CD4-positive, alpha-beta memory T cell (primary cell): ENCODE measurements around the gene KBTBD2. TPM values are rescaled to one million over a fixed set of nuclear protein-coding genes. Genes with fewer than 3 reads are reported as not detected.

Source experiments
- CTCF ChIA-PET: fragments of 350-600 bp; sonication (Branson Sonifier 250); formaldehyde crosslinking; loops from one replicate; lab custom pipeline; 2021; ENCODE audit warnings: inconsistent platforms; ENCODE audit not compliant: partially characterized antibody; lab: Charles Lee
- POLR2A ChIA-PET: fragments of 350-600 bp; sonication (Branson Sonifier 250); formaldehyde crosslinking; loops from one replicate; lab custom pipeline; 2021; ENCODE audit not compliant: partially characterized antibody; lab: Charles Lee
- DNase-seq, 5 donors: peaks; one replicate each; pipeline versions ENCODE4 v3.0.0 to v3.0.0-alpha.2; 2020 to 2022; ENCODE audit warnings: mixed read lengths in 1 of 5
- H3K27ac ChIP-seq: one replicate; pipeline ENCODE4 v1.7.0; 2013; ENCODE audit warnings: low read depth, low read length
- H3K27me3 ChIP-seq: 2 replicates; pipeline ENCODE4 v1.7.0; 2013; ENCODE audit warnings: mild to moderate bottlenecking, low read length, moderate library complexity; ENCODE audit not compliant: insufficient read depth
- H3K36me3 ChIP-seq: 2 replicates; pipeline ENCODE4 v1.7.0; 2013; ENCODE audit warnings: mild to moderate bottlenecking, low read length, moderate library complexity; ENCODE audit not compliant: insufficient read depth
- H3K4me1 ChIP-seq: 2 replicates; pipeline ENCODE4 v1.7.0; 2013; ENCODE audit warnings: mild to moderate bottlenecking, low read length, moderate library complexity; ENCODE audit not compliant: insufficient read depth
- H3K4me3 ChIP-seq, 2 donors: one replicate each; pipeline ENCODE4 v1.7.0; 2013; ENCODE audit warnings: low read length in 2 of 2, mild to moderate bottlenecking in 1 of 2
- H3K9me3 ChIP-seq, 2 donors: one replicate each; pipeline ENCODE4 v1.7.0; 2013; ENCODE audit warnings: low read length in 2 of 2, control low read depth in 1 of 2; ENCODE audit not compliant: control insufficient read depth in 1 of 2
- H3K27ac Mint-ChIP-seq, 7 donors: one replicate each; pipeline ENCODE4 v1.8.0; 2020 to 2021; ENCODE audit warnings: mixed read lengths in 7 of 7, mild to moderate bottlenecking in 6 of 7, inconsistent platforms in 3 of 7, moderate library complexity in 3 of 7
- H3K27me3 Mint-ChIP-seq, 2 donors: one replicate each; pipeline ENCODE4 v1.8.0; 2020 to 2021; ENCODE audit warnings: mixed read lengths in 2 of 2
- H3K36me3 Mint-ChIP-seq, 2 donors: one replicate each; pipeline ENCODE4 v1.8.0; 2020 to 2021; ENCODE audit warnings: mixed read lengths in 2 of 2, inconsistent platforms in 1 of 2, mild to moderate bottlenecking in 1 of 2
- H3K4me1 Mint-ChIP-seq, 4 donors: one replicate each; pipeline ENCODE4 v1.8.0; 2020 to 2021; ENCODE audit warnings: mixed read lengths in 4 of 4, mild to moderate bottlenecking in 1 of 4
- H3K4me3 Mint-ChIP-seq, 8 donors: one replicate each; pipeline ENCODE4 v1.8.0; 2020 to 2021; ENCODE audit warnings: mixed read lengths in 8 of 8, mild to moderate bottlenecking in 7 of 8, moderate library complexity in 6 of 8, inconsistent platforms in 3 of 8
- H3K9me3 Mint-ChIP-seq, 8 donors: one replicate each; pipeline ENCODE4 v1.8.0; 2020 to 2021; ENCODE audit warnings: mixed read lengths in 8 of 8, mild to moderate bottlenecking in 5 of 8, inconsistent platforms in 3 of 8, moderate library complexity in 1 of 8
- intact Hi-C: fragments of 100-400 bp; cut with micrococcal nuclease; formaldehyde crosslinking; loops from one replicate; pipeline ENCODE4 v1.15.1; 2023
- polyA plus RNA-seq, 2 donors: library from polyadenylated mRNA; unstranded; fragments of 300-500 nt; fragmentation: Illumina TruSeq; gene quantifications; one replicate each; pipeline ENCODE4 v1.2.3, GENCODE V29; 2021
- total RNA-seq, 2 experiments: library from RNA; stranded (reverse); gene quantifications; one replicate each; pipeline ENCODE4 v1.2.3, GENCODE V29; 2021

The KBTBD2 gene
- total and polyA plus RNA-seq, 4 experiments from 2014 or later: 27.4 to 64.3 (median 50.2) TPM

- Histone ChIP-seq H3K27ac (no peak overlapping the region), H3K4me1 (peaks cover 10% of the 10 kb centered on the region), H3K36me3 (peaks cover 28% of the 10 kb centered on the region), H3K9me3 (no peaks in the 10 kb centered on the region), H3K4me3 (no peak overlapping the region), H3K27me3 (no peaks in the 10 kb centered on the region)
- peaks cover 21 to 31% (median 28%) of the 10 kb centered on the region in 4 donors for H3K4me1 Mint-ChIP-seq
- intact Hi-C loops: no loop called here
- peaks cover 47 to 74% of the 10 kb centered on the region in 2 donors for H3K36me3 Mint-ChIP-seq
- peak overlapping the region in 5 of 7 donors; percentile 1 to 73 (median 30) for H3K27ac Mint-ChIP-seq
- peaks cover 0 to 3% (median 0%) of the 10 kb centered on the region in 8 donors for H3K9me3 Mint-ChIP-seq
- CTCF ChIA-PET: interaction anchor here (0.6 to 1.5 kb wide), 3 partner anchors 26 to 70 kb away, joined by 3 to 8 read pairs (median 4); no protein-coding TSS in a partner anchor
- no peak overlapping the region for H3K4me3 Mint-ChIP-seq
- DNase-seq: no peak
- no peaks in the 10 kb centered on the region for H3K27me3 Mint-ChIP-seq
- POLR2A ChIA-PET: no interaction called here
Measured at GRCh38 chr7:32872421-32872820, 19.1 kb downstream of the KBTBD2 start.

GRCh38 chr7:32871624-32872371, 19.8 kb downstream of the KBTBD2 start:
- POLR2A ChIA-PET: interaction anchor here (1.7 kb wide), 1 partner anchor 18 kb away, joined by 5 read pairs; no protein-coding TSS in a partner anchor

DNA sequence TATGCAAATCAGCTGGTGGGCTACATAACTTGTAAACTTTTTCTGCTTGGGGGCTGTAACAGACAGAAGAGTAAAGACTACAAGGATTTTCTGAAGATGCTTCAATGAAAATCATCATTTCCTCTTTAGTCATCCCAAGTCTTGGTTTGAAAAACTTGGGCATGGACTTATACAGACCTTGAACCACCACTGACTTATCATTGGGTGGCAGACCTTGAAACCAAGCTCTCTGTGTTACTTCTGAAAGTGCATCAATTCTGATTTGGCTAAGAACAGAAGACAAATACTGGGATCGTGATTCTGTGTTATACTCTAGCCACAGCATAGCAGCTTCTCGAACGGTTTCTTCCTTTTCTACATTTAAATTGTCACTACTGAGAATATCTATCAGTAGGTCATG, 21.3 kb downstream of the KBTBD2 start:
- H3K27ac Mint-ChIP-seq: peak overlapping the region in 2 of 7 donors; percentile 2 to 46

More at GRCh38 chr7:32871624-32872371, 19.8 kb downstream of the KBTBD2 start:
- Mint-ChIP-seq H3K27ac (peak overlapping the region in 1 of 7 donors; percentile 1), H3K9me3 (peaks cover 0 to 4% (median 0%) of the 10 kb centered on the region in 8 donors), H3K36me3 (peaks cover 50 to 74% of the 10 kb centered on the region in 2 donors), H3K27me3 (no peaks in the 10 kb centered on the region), H3K4me3 (no peak overlapping the region), H3K4me1 (peaks cover 20 to 26% (median 24%) of the 10 kb centered on the region in 4 donors)
- Histone ChIP-seq H3K4me3 (no peak overlapping the region), H3K36me3 (peaks cover 28% of the 10 kb centered on the region), H3K9me3 (no peaks in the 10 kb centered on the region), H3K27me3 (no peaks in the 10 kb centered on the region), H3K27ac (no peak overlapping the region), H3K4me1 (peaks cover 10% of the 10 kb centered on the region)
- CTCF ChIA-PET: interaction anchor here (0.6 to 1.5 kb wide), 3 partner anchors 25 to 71 kb away, joined by 3 to 8 read pairs (median 4); no protein-coding TSS in a partner anchor
- intact Hi-C loops: no loop called here
- DNase-seq: no peak

DNA sequence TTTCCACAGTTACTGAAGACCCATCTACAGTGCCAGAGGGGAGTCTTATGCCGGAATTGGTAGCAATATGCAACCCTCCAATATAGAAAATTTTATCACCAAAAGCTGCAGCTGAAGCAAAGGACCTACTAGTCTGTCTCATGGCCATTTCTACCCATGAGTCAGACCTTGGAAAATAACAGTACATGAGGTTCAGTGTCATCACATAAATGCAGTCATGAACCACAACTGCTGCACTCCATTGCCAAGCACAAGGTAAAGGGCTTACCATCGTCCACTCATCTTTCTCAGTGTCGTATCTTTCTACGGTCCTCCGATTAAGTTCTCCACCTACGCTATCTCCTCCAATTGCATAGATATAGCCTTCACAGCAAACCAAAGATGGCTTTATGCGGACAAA, 21.8 kb downstream of the KBTBD2 start:
- peaks cover 5% of the 10 kb centered on the region for H3K4me1 ChIP-seq
- H3K9me3 Mint-ChIP-seq: peaks cover 0 to 9% (median 4%) of the 10 kb centered on the region in 8 donors
- H3K36me3 Mint-ChIP-seq: peaks cover 56 to 70% of the 10 kb centered on the region in 2 donors
- intact Hi-C loops: no loop called here
- no peaks in the 10 kb centered on the region for H3K9me3 ChIP-seq
- no peak overlapping the region for H3K27ac ChIP-seq
- H3K36me3 ChIP-seq: peaks cover 24% of the 10 kb centered on the region
- H3K4me3 ChIP-seq: no peak overlapping the region
- ChIA-PET CTCF (no interaction called here), POLR2A (interaction anchor here (2.3 kb wide), 1 partner anchor 21 kb away, joined by 15 read pairs; the partner anchor contains the start of gene KBTBD2)
- H3K27me3 ChIP-seq: no peaks in the 10 kb centered on the region
- no peak for DNase-seq
- no peaks in the 10 kb centered on the region for H3K27me3 Mint-ChIP-seq
- no peak overlapping the region for H3K4me3 Mint-ChIP-seq
- peaks cover 15 to 25% (median 16%) of the 10 kb centered on the region in 4 donors for H3K4me1 Mint-ChIP-seq
- H3K27ac Mint-ChIP-seq: peak overlapping the region in 2 of 7 donors; percentile 7 to 66

More for the DNA sequence above, 21.3 kb downstream of the KBTBD2 start:
- Histone ChIP-seq H3K4me3 (no peak overlapping the region), H3K4me1 (peaks cover 5% of the 10 kb centered on the region), H3K9me3 (no peaks in the 10 kb centered on the region), H3K27ac (no peak overlapping the region), H3K36me3 (peaks cover 24% of the 10 kb centered on the region), H3K27me3 (no peaks in the 10 kb centered on the region)
- CTCF ChIA-PET: no interaction called here
- Mint-ChIP-seq H3K4me3 (no peak overlapping the region), H3K27me3 (no peaks in the 10 kb centered on the region), H3K4me1 (peaks cover 15 to 24% (median 18%) of the 10 kb centered on the region in 4 donors), H3K9me3 (peaks cover 0 to 9% (median 4%) of the 10 kb centered on the region in 8 donors), H3K36me3 (peaks cover 59 to 73% of the 10 kb centered on the region in 2 donors)
- POLR2A ChIA-PET: interaction anchor here (1.7 kb wide), 1 partner anchor 20 kb away, joined by 5 read pairs; no protein-coding TSS in a partner anchor
- no peak for DNase-seq
- intact Hi-C loops: no loop called here

DNA sequence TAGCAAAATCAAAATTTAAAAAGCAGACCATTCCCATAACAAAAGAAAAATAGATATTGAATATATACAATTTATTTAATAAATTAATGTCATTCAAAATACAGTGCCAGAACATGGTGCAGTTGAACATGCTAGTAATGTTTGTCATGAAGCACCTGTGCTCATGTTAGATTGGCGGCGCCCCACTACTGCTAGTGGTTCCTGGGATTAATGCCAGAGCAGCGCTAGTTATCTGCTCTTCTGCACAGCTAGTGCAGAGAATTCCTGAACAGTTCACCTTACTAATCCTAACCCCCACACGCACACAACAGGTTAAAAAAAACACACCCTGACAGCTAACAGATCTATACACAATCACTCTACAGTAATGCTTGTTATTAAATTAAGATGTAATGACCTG, 23.4 kb downstream of the KBTBD2 start:
- DNase-seq: no peak
- H3K4me3 ChIP-seq: no peak overlapping the region
- H3K27me3 ChIP-seq: no peaks in the 10 kb centered on the region
- Mint-ChIP-seq H3K36me3 (peaks cover 59 to 63% of the 10 kb centered on the region in 2 donors), H3K27ac (peak overlapping the region in 1 of 7 donors; percentile 7), H3K27me3 (no peaks in the 10 kb centered on the region), H3K4me1 (peaks cover 15 to 35% (median 17%) of the 10 kb centered on the region in 4 donors), H3K9me3 (peaks cover 0 to 9% (median 4%) of the 10 kb centered on the region in 8 donors), H3K4me3 (no peak overlapping the region)
- peaks cover 5% of the 10 kb centered on the region for H3K4me1 ChIP-seq
- H3K27ac ChIP-seq: no peak overlapping the region
- ChIA-PET CTCF (interaction anchor here (1.2 to 3.6 kb wide), 2 partner anchors 22 to 75 kb away, joined by 4 to 24 read pairs; no protein-coding TSS in a partner anchor), POLR2A (interaction anchor here (1.5 to 2.3 kb wide), 2 partner anchors 23 to 25 kb away, joined by 3 to 15 read pairs; partner anchors contain the start of gene KBTBD2)
- intact Hi-C loops: no loop called here
- no peaks in the 10 kb centered on the region for H3K9me3 ChIP-seq
- peaks cover 24% of the 10 kb centered on the region for H3K36me3 ChIP-seq

GRCh38 chr7:32865448-32866030, 26.0 kb downstream of the KBTBD2 start:
- peaks cover 0 to 25% (median 13%) of the 10 kb centered on the region in 4 donors for H3K4me1 Mint-ChIP-seq
- H3K27me3 Mint-ChIP-seq: no peaks in the 10 kb centered on the region
- H3K9me3 ChIP-seq: no peaks in the 10 kb centered on the region
- no peak for DNase-seq
- no peaks in the 10 kb centered on the region for H3K27me3 ChIP-seq
- H3K27ac Mint-ChIP-seq: peak overlapping the region in 1 of 7 donors; percentile 11
- H3K27ac ChIP-seq: no peak overlapping the region
- peaks cover 15% of the 10 kb centered on the region for H3K36me3 ChIP-seq
- H3K4me3 ChIP-seq: no peak overlapping the region
- POLR2A ChIA-PET: no interaction called here
- H3K4me1 ChIP-seq: no peaks in the 10 kb centered on the region
- intact Hi-C loops: no loop called here
- CTCF ChIA-PET: interaction anchor here (0.6 to 3.6 kb wide), 3 partner anchors 19 to 190 kb away, joined by 3 to 24 read pairs (median 3); no protein-coding TSS in a partner anchor
- H3K9me3 Mint-ChIP-seq: peaks cover 0 to 9% (median 5%) of the 10 kb centered on the region in 8 donors
- H3K36me3 Mint-ChIP-seq: peaks cover 40 to 49% of the 10 kb centered on the region in 2 donors
- no peak overlapping the region for H3K4me3 Mint-ChIP-seq
